ENCODE results near the gene KCTD17.

The KCTD17 gene

GRCh38 chr22:37014835-37015586 lies 36.5 kb upstream of the KCTD17 start:
- H3K4me1 Mint-ChIP-seq: peaks cover 2% of the 10 kb centered on the region
- DNase-seq (ENCODE audit: low spot score in 2 of 2): no peak
- H3K36me3 Mint-ChIP-seq (ENCODE audit: insufficient read depth): peaks cover 2% of the 10 kb centered on the region
- no peak overlapping the region for H3K27ac Mint-ChIP-seq (ENCODE audit: low read depth)
- ATAC-seq (replicated peaks; ENCODE audit: extremely low read depth, poor library complexity, severe bottlenecking): no peak
- H3K9me3 Mint-ChIP-seq: no peaks in the 10 kb centered on the region
- H3K4me3 Mint-ChIP-seq: no peak overlapping the region
- H3K27me3 Mint-ChIP-seq: peaks cover 6% of the 10 kb centered on the region

- Mint-ChIP-seq H3K9me3 (no peaks in the 10 kb centered on the region), H3K4me1 (peaks cover 4% of the 10 kb centered on the region), H3K4me3 (no peak overlapping the region), H3K27me3 (peaks cover under 1% of the 10 kb centered on the region), H3K36me3 (ENCODE audit: insufficient read depth) (peaks cover 2% of the 10 kb centered on the region), H3K27ac (ENCODE audit: low read depth) (no peak overlapping the region)
- ATAC-seq (replicated peaks; ENCODE audit: extremely low read depth, poor library complexity, severe bottlenecking) (no peak), DNase-seq (ENCODE audit: low spot score in 2 of 2) (no peak)
These were observed 36.0 kb upstream of the KCTD17 start for GRCh38 chr22:37015587-37015878.

GRCh38 chr22:37016134-37016910 lies 35.2 kb upstream of the KCTD17 start:
- peaks cover 2% of the 10 kb centered on the region for H3K36me3 Mint-ChIP-seq (ENCODE audit: insufficient read depth)
- H3K4me3 Mint-ChIP-seq: no peak overlapping the region
- H3K27ac Mint-ChIP-seq (ENCODE audit: low read depth): no peak overlapping the region
- no peak for DNase-seq (ENCODE audit: low spot score in 2 of 2)
- peaks cover 4% of the 10 kb centered on the region for H3K4me1 Mint-ChIP-seq
- no peak for ATAC-seq (replicated peaks; ENCODE audit: extremely low read depth, poor library complexity, severe bottlenecking)
- H3K9me3 Mint-ChIP-seq: no peaks in the 10 kb centered on the region
- H3K27me3 Mint-ChIP-seq: no peaks in the 10 kb centered on the region

- Mint-ChIP-seq H3K27ac (ENCODE audit: low read depth) (peak overlapping the region; percentile 19), H3K27me3 (no peaks in the 10 kb centered on the region), H3K4me1 (peaks cover 11% of the 10 kb centered on the region), H3K36me3 (ENCODE audit: insufficient read depth) (peaks cover 2% of the 10 kb centered on the region), H3K9me3 (no peaks in the 10 kb centered on the region), H3K4me3 (peak overlapping the region; percentile 85)
- ATAC-seq (replicated peaks; ENCODE audit: extremely low read depth, poor library complexity, severe bottlenecking): no peak
- no peak for DNase-seq (ENCODE audit: low spot score in 2 of 2)
These were observed 34.2 kb upstream of the KCTD17 start for GRCh38 chr22:37017356-37017755.

- Mint-ChIP-seq H3K9me3 (no peaks in the 10 kb centered on the region), H3K4me3 (peak overlapping the region; percentile 85), H3K27me3 (no peaks in the 10 kb centered on the region), H3K27ac (ENCODE audit: low read depth) (peak overlapping the region; percentile 46), H3K36me3 (ENCODE audit: insufficient read depth) (peaks cover 2% of the 10 kb centered on the region), H3K4me1 (peaks cover 11% of the 10 kb centered on the region)
- ATAC-seq (replicated peaks; ENCODE audit: extremely low read depth, poor library complexity, severe bottlenecking): no peak
- DNase-seq (ENCODE audit: low spot score in 2 of 2): no peak
These were observed 33.3 kb upstream of the KCTD17 start for GRCh38 chr22:37018086-37018814.

- H3K4me1 Mint-ChIP-seq: peaks cover 11% of the 10 kb centered on the region
- no peaks in the 10 kb centered on the region for H3K27me3 Mint-ChIP-seq
- DNase-seq (ENCODE audit: low spot score in 2 of 2): no peak
- H3K36me3 Mint-ChIP-seq (ENCODE audit: insufficient read depth): peaks cover 2% of the 10 kb centered on the region
- no peak for ATAC-seq (replicated peaks; ENCODE audit: extremely low read depth, poor library complexity, severe bottlenecking)
- H3K4me3 Mint-ChIP-seq: peak overlapping the region; percentile 85
- H3K27ac Mint-ChIP-seq (ENCODE audit: low read depth): peak overlapping the region; percentile 46
- no peaks in the 10 kb centered on the region for H3K9me3 Mint-ChIP-seq
These were observed 32.7 kb upstream of the KCTD17 start for GRCh38 chr22:37018815-37019308.

- Mint-ChIP-seq H3K4me1 (peaks cover 11% of the 10 kb centered on the region), H3K27me3 (no peaks in the 10 kb centered on the region), H3K27ac (ENCODE audit: low read depth) (peak within 1 kb of the TSS; percentile 46), H3K9me3 (no peaks in the 10 kb centered on the region), H3K4me3 (peak within 1 kb of the TSS; percentile 85), H3K36me3 (ENCODE audit: insufficient read depth) (peaks cover 2% of the 10 kb centered on the region)
- DNase-seq (ENCODE audit: low spot score in 2 of 2) (peak in 1 of 2 donors; percentile 22), ATAC-seq (replicated peaks; ENCODE audit: extremely low read depth, poor library complexity, severe bottlenecking) (peak; percentile 76)
These were observed 32.0 kb upstream of the KCTD17 start, which contains the start of the genes MPST and TST for GRCh38 chr22:37019309-37020191. Gene MPST (plus strand): TSS chr22:37019742. CDS start chr22:37019837, 95 bp downstream. Gene TST (minus strand): TSS chr22:37019447. CDS start chr22:37018732, 715 bp downstream.

- no peaks in the 10 kb centered on the region for H3K27me3 Mint-ChIP-seq
- H3K27ac Mint-ChIP-seq (ENCODE audit: low read depth): peak overlapping the region; percentile 35
- peak overlapping the region; percentile 85 for H3K4me3 Mint-ChIP-seq
- peaks cover 2% of the 10 kb centered on the region for H3K36me3 Mint-ChIP-seq (ENCODE audit: insufficient read depth)
- peaks cover 16% of the 10 kb centered on the region for H3K4me1 Mint-ChIP-seq
- ATAC-seq (replicated peaks; ENCODE audit: extremely low read depth, poor library complexity, severe bottlenecking) (no peak), DNase-seq (ENCODE audit: low spot score in 2 of 2) (no peak)
- no peaks in the 10 kb centered on the region for H3K9me3 Mint-ChIP-seq
These were observed 31.4 kb upstream of the KCTD17 start for GRCh38 chr22:37020192-37020479.

- no peaks in the 10 kb centered on the region for H3K27me3 Mint-ChIP-seq
- ATAC-seq (replicated peaks; ENCODE audit: extremely low read depth, poor library complexity, severe bottlenecking) (no peak), DNase-seq (ENCODE audit: low spot score in 2 of 2) (no peak)
- peak overlapping the region; percentile 18 for H3K4me3 Mint-ChIP-seq
- no peaks in the 10 kb centered on the region for H3K9me3 Mint-ChIP-seq
- H3K27ac Mint-ChIP-seq (ENCODE audit: low read depth): no peak overlapping the region
- H3K4me1 Mint-ChIP-seq: peaks cover 18% of the 10 kb centered on the region
- H3K36me3 Mint-ChIP-seq (ENCODE audit: insufficient read depth): peaks cover 2% of the 10 kb centered on the region
These were observed 30.5 kb upstream of the KCTD17 start for GRCh38 chr22:37021041-37021440.

GRCh38 chr22:37021710-37022482 lies 29.6 kb upstream of the KCTD17 start:
- Mint-ChIP-seq H3K9me3 (no peaks in the 10 kb centered on the region), H3K27ac (ENCODE audit: low read depth) (no peak overlapping the region), H3K27me3 (no peaks in the 10 kb centered on the region), H3K4me3 (peak overlapping the region; percentile 59), H3K36me3 (ENCODE audit: insufficient read depth) (peaks cover 1% of the 10 kb centered on the region), H3K4me1 (peaks cover 18% of the 10 kb centered on the region)
- DNase-seq (ENCODE audit: low spot score in 2 of 2) (peak; percentile 21 to 40), ATAC-seq (replicated peaks; ENCODE audit: extremely low read depth, poor library complexity, severe bottlenecking) (peak; percentile 45)

- Mint-ChIP-seq H3K4me1 (peaks cover 18% of the 10 kb centered on the region), H3K36me3 (ENCODE audit: insufficient read depth) (no peaks in the 10 kb centered on the region), H3K27ac (ENCODE audit: low read depth) (no peak overlapping the region), H3K4me3 (no peak overlapping the region), H3K27me3 (no peaks in the 10 kb centered on the region), H3K9me3 (no peaks in the 10 kb centered on the region)
- ATAC-seq (replicated peaks; ENCODE audit: extremely low read depth, poor library complexity, severe bottlenecking): no peak
- DNase-seq (ENCODE audit: low spot score in 2 of 2): no peak
These were observed 28.8 kb upstream of the KCTD17 start for GRCh38 chr22:37022483-37023337.
